Right lobe of liver (tissue), 6 donors: ENCODE data around the gene NAT16. TPM values are rescaled to one million over a fixed set of nuclear protein-coding genes. Genes with fewer than 3 reads are reported as not detected.
A peak's percentile ranks its signal among the peaks of the same experiment; 100 is the strongest.

Experiments
- ATAC-seq, 4 donors: fragments of 200-7000 bp; cut with Tn5 transposase; one replicate each; pipeline ENCODE4 v1.9.1; 2020; ENCODE audit warnings: mild to moderate bottlenecking in 4 of 4, moderate library complexity in 4 of 4
- DNase-seq, 3 donors: peaks; one replicate each; pipeline ENCODE4 v3.0.0-alpha.2; 2020
- H3K27ac ChIP-seq, 3 donors: fragments of 200-600 bp; one replicate each; pipeline ENCODE4 v1.8.0; 2022
- H3K27me3 ChIP-seq, 2 donors: fragments of 200-600 bp; one replicate each; pipeline ENCODE4 v1.8.0; 2022
- H3K36me3 ChIP-seq, 4 donors: fragments of 200-600 bp; sonication (generic) in 1 of 4; one replicate each; pipeline versions ENCODE4 v1.5.1 to v1.8.0; 2017 to 2022; ENCODE audit warnings: control low read depth in 1 of 4
- H3K4me1 ChIP-seq, 4 donors: fragments of 200-600 bp; sonication (generic) in 1 of 4; one replicate each; pipeline versions ENCODE4 v1.5.1 to v1.8.0; 2017 to 2022; ENCODE audit warnings: control low read depth in 1 of 4
- H3K4me3 ChIP-seq, 3 donors: fragments of 200-600 bp; one replicate each; pipeline ENCODE4 v1.8.0; 2022
- H3K9me3 ChIP-seq, 4 donors: fragments of 200-600 bp; sonication (generic) in 1 of 4; one replicate each; pipeline versions ENCODE4 v1.5.1 to v1.8.0; 2017 to 2022; ENCODE audit warnings: control low read depth in 1 of 4
- POLR2A ChIP-seq: fragments of 450-650 bp; IDR thresholded peaks from one replicate; pipeline ENCODE4 v1.6.1; 2017; ENCODE audit warnings: antibody characterized with exemption, mild to moderate bottlenecking
- WGBS: methylation state at CpG from one replicate; pipeline ENCODE4 v1.1.6; 2018; ENCODE audit warnings: low coverage, low lambda C conversion rate; ENCODE audit not compliant: insufficient coverage; ENCODE audit errors: missing lambda C conversion rate; 5-methylcytosine and 5-hydroxymethylcytosine counted together
- intact Hi-C, 2 donors: fragments of 100-400 bp; cut with DNase I; formaldehyde crosslinking; loops; one replicate each; pipeline versions ENCODE4 v1.11.2 to v1.14.1; 2022
- long read RNA-seq: library from polyadenylated mRNA; unstranded; transcript quantifications from one replicate; pipeline ENCODE4 v2.0.0, GENCODE V29; 2019
- total RNA-seq, 6 experiments: library from RNA; depleted of rRNA in 2 of 6; stranded (reverse); fragments of >200 nt in 2 of 6; fragmentation: NEBNext Ultra II Directional in 3 of 6; extraction: Animal tissue kit (Norgen Biotek cat#: 25700) in 3 of 6; gene quantifications; one replicate each; pipeline versions ENCODE4 v1.1.0 to v1.2.4, GENCODE V29; 2016 to 2023
- TF ChIP-seq, protein P1 (sequence below), 4 donors: fragments of 200-600 bp in 3 of 4; fragments of 450-650 bp in 1 of 4; IDR thresholded peaks; one replicate each; pipeline versions ENCODE4 v1.5.1 to v1.8.0; 2016 to 2022; ENCODE audit warnings: antibody characterized with exemption in 4 of 4, mild to moderate bottlenecking in 2 of 4
- donor health status: DM: no; HTN: yes; CAD: no.
- donor health status: DM: no; HTN: no; CAD: no.
- donor health status: DM: no; HTN: no; CAD: no.
- donor health status: DM: no; HTN: yes; CAD: no.
- donor health status: DM: no; HTN: yes; CAD: no.

The NAT16 gene
- not detected for total RNA-seq
- long read RNA-seq, result 0 reads

DNA sequence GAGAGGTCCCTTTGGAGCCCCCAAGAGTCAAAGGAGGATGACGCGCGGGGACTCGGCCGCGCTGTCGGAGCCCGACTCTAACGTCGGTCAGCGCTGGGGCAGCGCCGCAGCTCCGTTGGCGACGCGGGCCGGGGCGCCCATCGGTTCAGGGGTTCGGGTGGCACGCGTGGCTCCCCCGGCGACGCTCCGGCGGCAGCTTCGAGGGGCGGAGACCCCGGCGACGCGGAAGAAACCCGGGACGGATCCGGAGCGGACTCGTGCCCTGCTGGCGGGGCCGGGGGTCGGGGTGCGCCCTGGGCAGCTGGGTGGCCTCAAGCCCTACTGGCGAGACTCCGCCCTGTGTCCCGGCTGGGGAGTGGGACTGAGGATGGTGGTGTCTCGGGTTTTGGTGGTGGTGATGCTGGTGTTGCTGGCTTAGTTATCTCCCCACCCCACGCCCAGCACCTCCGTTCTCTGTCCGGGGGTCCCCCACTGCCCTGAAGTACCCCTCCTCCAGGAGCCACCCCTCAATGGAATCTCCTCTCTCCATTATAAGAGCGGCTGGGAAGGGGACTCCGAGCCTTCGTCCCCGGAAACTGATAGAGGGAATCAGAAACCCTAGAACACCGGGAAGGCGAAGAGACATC lies at the start of gene NAT16:
TSS of gene NAT16 (minus strand) at position 164 of the 626 bp plus-strand sequence. CDS start 5,486 bp downstream, outside the sequence.
- Histone ChIP-seq H3K27ac (no peak within 1 kb of the TSS), H3K27me3 (peaks cover 0 to 19% of the 10 kb centered on the region in 2 donors), H3K9me3 (no peaks in the 10 kb centered on the region), H3K4me3 (no peak within 1 kb of the TSS), H3K4me1 (no peaks in the 10 kb centered on the region), H3K36me3 (no peaks in the 10 kb centered on the region)
- intact Hi-C loops, result no loop called here
- ATAC-seq, result peak in 1 of 4 donors; percentile 16
- no peak for DNase-seq
- WGBS, result 0% methylated on average over 5 of the region's 56 CpGs
- no peak for TF ChIP-seq POLR2A
- TF ChIP-seq, protein P1, sequence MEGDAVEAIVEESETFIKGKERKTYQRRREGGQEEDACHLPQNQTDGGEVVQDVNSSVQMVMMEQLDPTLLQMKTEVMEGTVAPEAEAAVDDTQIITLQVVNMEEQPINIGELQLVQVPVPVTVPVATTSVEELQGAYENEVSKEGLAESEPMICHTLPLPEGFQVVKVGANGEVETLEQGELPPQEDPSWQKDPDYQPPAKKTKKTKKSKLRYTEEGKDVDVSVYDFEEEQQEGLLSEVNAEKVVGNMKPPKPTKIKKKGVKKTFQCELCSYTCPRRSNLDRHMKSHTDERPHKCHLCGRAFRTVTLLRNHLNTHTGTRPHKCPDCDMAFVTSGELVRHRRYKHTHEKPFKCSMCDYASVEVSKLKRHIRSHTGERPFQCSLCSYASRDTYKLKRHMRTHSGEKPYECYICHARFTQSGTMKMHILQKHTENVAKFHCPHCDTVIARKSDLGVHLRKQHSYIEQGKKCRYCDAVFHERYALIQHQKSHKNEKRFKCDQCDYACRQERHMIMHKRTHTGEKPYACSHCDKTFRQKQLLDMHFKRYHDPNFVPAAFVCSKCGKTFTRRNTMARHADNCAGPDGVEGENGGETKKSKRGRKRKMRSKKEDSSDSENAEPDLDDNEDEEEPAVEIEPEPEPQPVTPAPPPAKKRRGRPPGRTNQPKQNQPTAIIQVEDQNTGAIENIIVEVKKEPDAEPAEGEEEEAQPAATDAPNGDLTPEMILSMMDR (IDR thresholded peaks at IDR 0.05), result no peak

DNA sequence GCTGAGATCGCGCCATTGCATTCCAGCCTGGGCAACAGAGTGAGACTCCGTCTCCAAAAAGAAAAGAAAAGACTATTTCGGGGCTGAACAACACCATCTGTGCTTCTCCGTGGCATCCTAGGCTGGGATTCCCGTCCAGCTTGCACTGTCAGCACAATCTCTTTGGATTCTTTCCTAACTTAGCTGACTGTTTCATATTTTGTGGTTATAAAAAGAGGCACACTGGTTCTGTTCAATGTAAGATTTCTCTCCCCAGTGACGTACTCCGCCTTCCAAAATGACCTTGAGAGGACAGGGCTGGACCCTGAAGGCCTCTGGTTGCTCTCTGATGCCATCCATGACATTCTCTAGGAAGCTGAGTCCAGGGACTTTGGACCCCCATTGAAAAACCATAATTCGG lies 46.6 kb upstream of the NAT16 start:
- H3K9me3 ChIP-seq, result no peaks in the 10 kb centered on the region
- no peak for TF ChIP-seq POLR2A
- TF ChIP-seq, protein P1 (IDR thresholded peaks at IDR 0.05), result no peak
- no peak overlapping the region for H3K27ac ChIP-seq
- H3K36me3 ChIP-seq, result peaks cover 0 to 58% (median 20%) of the 10 kb centered on the region in 4 donors
- H3K4me3 ChIP-seq, result no peak overlapping the region
- ATAC-seq (no peak), DNase-seq (no peak)
- H3K27me3 ChIP-seq, result no peaks in the 10 kb centered on the region
- WGBS, result 60% methylated on average over 9 of the region's 9 CpGs
- intact Hi-C loops, result no loop called here
- H3K4me1 ChIP-seq, result peaks cover 0 to 26% (median 9%) of the 10 kb centered on the region in 4 donors

DNA sequence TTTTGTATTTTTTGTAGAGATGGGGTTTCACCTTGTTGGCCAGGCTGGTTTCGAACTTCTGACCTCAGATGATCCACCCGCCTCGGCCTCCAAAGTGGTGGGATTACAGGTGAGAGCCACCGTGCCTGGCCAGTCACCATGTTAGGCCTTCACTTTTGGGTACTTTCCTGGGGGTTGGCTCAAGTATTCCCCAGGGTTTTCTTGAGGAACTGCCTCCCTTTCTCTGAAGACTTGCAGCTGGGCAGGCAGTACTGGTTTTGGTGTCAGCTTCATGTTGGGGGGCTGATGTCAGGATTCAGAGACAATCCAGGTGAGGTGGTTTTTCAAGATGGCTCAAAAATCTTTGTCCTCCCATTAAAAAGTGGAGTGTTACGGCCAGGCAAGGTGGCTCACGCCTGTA lies 45.6 kb upstream of the NAT16 start:
- 86% methylated on average over 4 of the region's 6 CpGs for WGBS
- Histone ChIP-seq H3K9me3 (no peaks in the 10 kb centered on the region), H3K27ac (no peak overlapping the region), H3K4me1 (peaks cover 0 to 27% (median 9%) of the 10 kb centered on the region in 4 donors), H3K4me3 (no peak overlapping the region), H3K27me3 (no peaks in the 10 kb centered on the region), H3K36me3 (peaks cover 0 to 59% (median 22%) of the 10 kb centered on the region in 4 donors)
- no peak for TF ChIP-seq POLR2A
- TF ChIP-seq, protein P1 (IDR thresholded peaks at IDR 0.05), result no peak
- ATAC-seq (no peak), DNase-seq (no peak)
- intact Hi-C loops, result no loop called here

DNA sequence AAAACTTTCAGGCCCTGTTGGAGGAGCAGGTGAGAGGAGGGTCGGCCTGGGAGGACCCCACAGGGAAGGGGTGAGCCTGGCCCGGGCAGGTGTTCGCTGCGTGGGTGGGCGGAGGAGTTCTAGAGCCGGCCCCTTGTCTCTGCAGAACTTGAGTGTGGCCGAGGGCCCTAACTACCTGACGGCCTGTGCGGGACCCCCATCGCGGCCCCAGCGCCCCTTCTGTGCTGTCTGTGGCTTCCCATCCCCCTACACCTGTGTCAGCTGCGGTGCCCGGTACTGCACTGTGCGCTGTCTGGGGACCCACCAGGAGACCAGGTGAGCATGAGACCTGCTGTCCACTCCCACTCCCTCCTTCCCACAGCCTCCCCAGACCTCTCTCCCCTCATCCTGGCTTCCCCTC lies 43.4 kb upstream of the NAT16 start:
- no peaks in the 10 kb centered on the region for H3K9me3 ChIP-seq
- intact Hi-C loops, result no loop called here
- no peak for ATAC-seq
- H3K27me3 ChIP-seq, result no peaks in the 10 kb centered on the region
- no CpG with 5 or more reads among the region's 15 CpGs for WGBS
- H3K4me1 ChIP-seq, result peaks cover 0 to 21% (median 7%) of the 10 kb centered on the region in 4 donors
- TF ChIP-seq, protein P1 (IDR thresholded peaks at IDR 0.05), result no peak
- no peak for TF ChIP-seq POLR2A
- peaks cover 0 to 53% (median 22%) of the 10 kb centered on the region in 4 donors for H3K36me3 ChIP-seq
- no peak overlapping the region for H3K4me3 ChIP-seq
- no peak for DNase-seq
- no peak overlapping the region for H3K27ac ChIP-seq
